Right lobe of liver (tissue), 4 donors: Measurements from ENCODE around the gene PCLO.

Experiments used
- POLR2A ChIP-seq: fragments of 450-650 bp; IDR thresholded peaks from one replicate; pipeline ENCODE4 v1.6.1; 2017; ENCODE audit warnings: antibody characterized with exemption, mild to moderate bottlenecking
- TF ChIP-seq, protein P1 (sequence below), 4 donors: fragments of 200-600 bp in 3 of 4; fragments of 450-650 bp in 1 of 4; IDR thresholded peaks; one replicate each; pipeline versions ENCODE4 v1.5.1 to v1.8.0; 2016 to 2022; ENCODE audit warnings: antibody characterized with exemption in 4 of 4, mild to moderate bottlenecking in 2 of 4
- donor health status: DM: no; HTN: no; CAD: no.
- donor health status: DM: no; HTN: no; CAD: no.
- donor health status: DM: no; HTN: yes; CAD: no.

DNA sequence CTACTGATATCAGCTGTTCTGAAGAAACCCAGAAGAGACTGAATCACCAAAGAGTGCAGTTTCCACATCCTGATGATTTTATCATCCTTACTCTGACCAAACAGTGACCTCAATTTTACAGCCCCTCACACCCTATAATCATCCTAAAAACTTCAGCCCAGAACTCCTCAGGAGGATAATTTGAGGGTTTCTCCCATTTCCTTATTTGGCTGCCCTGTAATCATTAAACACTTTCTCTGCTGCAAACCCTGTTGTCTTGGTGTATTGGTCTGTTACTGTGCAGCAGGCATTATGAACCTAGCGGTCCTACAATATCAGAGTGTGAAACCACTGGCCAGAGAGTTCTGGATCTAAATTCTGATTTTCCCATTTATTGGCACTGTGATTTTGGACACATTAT lies 141.7 kb downstream of the PCLO start:
- TF ChIP-seq POLR2A: no peak
- TF ChIP-seq, protein P1, sequence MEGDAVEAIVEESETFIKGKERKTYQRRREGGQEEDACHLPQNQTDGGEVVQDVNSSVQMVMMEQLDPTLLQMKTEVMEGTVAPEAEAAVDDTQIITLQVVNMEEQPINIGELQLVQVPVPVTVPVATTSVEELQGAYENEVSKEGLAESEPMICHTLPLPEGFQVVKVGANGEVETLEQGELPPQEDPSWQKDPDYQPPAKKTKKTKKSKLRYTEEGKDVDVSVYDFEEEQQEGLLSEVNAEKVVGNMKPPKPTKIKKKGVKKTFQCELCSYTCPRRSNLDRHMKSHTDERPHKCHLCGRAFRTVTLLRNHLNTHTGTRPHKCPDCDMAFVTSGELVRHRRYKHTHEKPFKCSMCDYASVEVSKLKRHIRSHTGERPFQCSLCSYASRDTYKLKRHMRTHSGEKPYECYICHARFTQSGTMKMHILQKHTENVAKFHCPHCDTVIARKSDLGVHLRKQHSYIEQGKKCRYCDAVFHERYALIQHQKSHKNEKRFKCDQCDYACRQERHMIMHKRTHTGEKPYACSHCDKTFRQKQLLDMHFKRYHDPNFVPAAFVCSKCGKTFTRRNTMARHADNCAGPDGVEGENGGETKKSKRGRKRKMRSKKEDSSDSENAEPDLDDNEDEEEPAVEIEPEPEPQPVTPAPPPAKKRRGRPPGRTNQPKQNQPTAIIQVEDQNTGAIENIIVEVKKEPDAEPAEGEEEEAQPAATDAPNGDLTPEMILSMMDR (IDR thresholded peaks at IDR 0.05): no peak
